Measurements from ENCODE around the gene NDUFA8. TPM values are rescaled to one million over a fixed set of nuclear protein-coding genes. Genes with fewer than 3 reads are reported as not detected.

NDUFA8 gene
- total and polyA plus RNA-seq, 10 of the 15 experiments (the other 5 are each of a cell fraction or from before 2014, with no cell fraction given), result 44.9 to 159 (median 90.8) TPM

DNA sequence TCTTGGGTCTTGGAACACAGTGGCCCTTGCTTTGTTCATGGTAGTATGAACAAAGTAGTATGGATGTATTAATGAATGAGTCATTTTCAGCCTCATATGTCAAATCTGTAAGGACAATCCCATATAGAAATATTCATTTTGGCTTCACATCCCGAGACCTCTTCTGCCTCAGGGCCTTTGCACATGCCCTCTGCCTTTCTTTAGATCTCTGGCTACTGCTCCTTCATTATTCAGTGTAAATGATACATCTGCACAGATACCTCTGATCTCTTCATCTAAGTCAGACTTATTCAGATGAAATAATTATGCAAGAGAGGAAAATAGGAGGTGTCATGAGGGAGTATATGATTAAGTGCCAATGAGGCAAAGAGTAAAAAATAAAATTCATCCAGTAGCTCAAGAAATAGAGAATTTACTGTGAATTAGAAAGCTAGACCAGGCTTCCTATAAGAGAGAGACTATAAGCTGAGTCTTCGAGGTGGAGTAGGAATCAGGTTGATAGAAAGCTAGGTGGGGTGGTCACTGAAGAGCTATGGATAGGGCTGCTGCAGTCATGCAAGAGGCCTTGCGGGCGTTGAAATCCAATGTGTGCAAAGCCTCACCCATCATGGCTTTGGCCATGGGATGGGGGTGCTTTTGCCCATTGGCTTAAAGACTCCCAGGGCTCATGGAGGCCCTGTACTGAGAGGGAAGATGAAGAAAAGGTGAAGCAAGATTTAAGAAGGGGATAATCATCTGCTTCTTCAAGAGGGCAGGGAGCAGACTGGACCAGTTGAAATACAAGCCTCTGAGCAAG is 62.8 kb downstream of the NDUFA8 start:
- DNase-seq (ENCODE audit: low read depth, low spot score), result no peak
- FAIRE-seq, result no peak
- POLR2A ChIA-PET, result no interaction called here
- in situ Hi-C loops (cut with MboI) (loop anchor here (10.0 kb wide), 1 partner anchor 718 kb away; no protein-coding TSS in a partner anchor), intact Hi-C loops (cut with micrococcal nuclease; ENCODE audit: unreplicated experiment) (no loop called here)
- RAD21 ChIA-PET (ENCODE audit: unreplicated experiment), result interaction anchor here (3.2 to 3.9 kb wide), 2 partner anchors 26 to 254 kb away, joined by 40 to 76 read pairs; no protein-coding TSS in a partner anchor
- H3K4me2 ChIP-seq (ENCODE audit: control insufficient read depth, insufficient read depth), result no peak overlapping the region
- 13% methylated on average over 4 of the region's 4 CpGs for whole genome bisulfite sequencing (ENCODE audit: insufficient coverage, insufficient replicate concordance, low lambda C conversion rate, missing lambda C conversion rate)
- ATAC-seq, result no peak
- CTCF ChIA-PET, result interaction anchor here (0.9 to 4.8 kb wide), 11 partner anchors 8 to 257 kb away, joined by 3 to 163 read pairs (median 5); no protein-coding TSS in a partner anchor
- H3K27me3 ChIP-seq (replicated peaks in 1 of 2; ENCODE audit: control insufficient read depth in 2 of 2, insufficient read depth in 2 of 2, low read length in 1 of 2), result no peaks in the 10 kb centered on the region; a peak in 1 of 4 replicates
- SMC1A ChIA-PET (ENCODE audit: uncharacterized antibody, unreplicated experiment), result interaction anchor here (3.6 kb wide), 1 partner anchor 27 kb away, joined by 41 read pairs; no protein-coding TSS in a partner anchor
- no peak for TF ChIP-seq HCFC1 (IDR thresholded peaks at IDR 0.05; ENCODE audit: low read length)
- TF ChIP-seq FOXK2 (IDR thresholded peaks at IDR 0.05), result no peak
- no peak for TF ChIP-seq EP300 (IDR thresholded peaks at IDR 0.05; ENCODE audit: borderline replicate concordance in 1 of 2, control insufficient read depth in 1 of 2, low read depth in 2 of 2, low read length in 2 of 2)
- H3K9ac ChIP-seq (ENCODE audit: control insufficient read depth, insufficient read depth, low read length), result no peak overlapping the region
- no peak overlapping the region for H2AFZ ChIP-seq (ENCODE audit: control insufficient read depth, low read depth, low read length)
- no peaks in the 10 kb centered on the region for H3K9me3 ChIP-seq (replicated peaks; ENCODE audit: control insufficient read depth, insufficient read depth, low read length)
- H3K79me2 ChIP-seq (ENCODE audit: control insufficient read depth, insufficient read depth, low read length), result no peaks in the 10 kb centered on the region; the same call in 1 of the 2 replicates
- H3K27ac ChIP-seq (ENCODE audit: control insufficient read depth, insufficient read depth), result no peak overlapping the region
- no peaks in the 10 kb centered on the region for H3K4me1 ChIP-seq (ENCODE audit: control insufficient read depth, insufficient read depth, low read length)
- no TSS peak for BruUV-seq (replicated peaks)
- H3K36me3 ChIP-seq (ENCODE audit: control insufficient read depth in 2 of 2, insufficient read depth in 2 of 2, low read length in 1 of 2), result no peaks in the 10 kb centered on the region
- H4K20me1 ChIP-seq (ENCODE audit: control insufficient read depth, insufficient read depth), result no peaks in the 10 kb centered on the region
- no peak overlapping the region for H3K4me3 ChIP-seq

- H3K4me2 ChIP-seq (ENCODE audit: control insufficient read depth, insufficient read depth), result peak overlapping the region; percentile 41; the same call in 1 of the 2 replicates
- H2AFZ ChIP-seq (ENCODE audit: control insufficient read depth, low read depth, low read length), result no peak overlapping the region
- no peaks in the 10 kb centered on the region; a peak in 1 of 4 replicates for H3K27me3 ChIP-seq (replicated peaks in 1 of 2; ENCODE audit: control insufficient read depth in 2 of 2, insufficient read depth in 2 of 2, low read length in 1 of 2)
- intact Hi-C loops (cut with micrococcal nuclease; ENCODE audit: unreplicated experiment), result no loop called here
- H3K9ac ChIP-seq (ENCODE audit: control insufficient read depth, insufficient read depth, low read length), result no peak overlapping the region
- H3K4me3 ChIP-seq, result no peak overlapping the region
- in situ Hi-C loops (cut with MboI), result loop anchor here (10.0 kb wide), 1 partner anchor 720 kb away; no protein-coding TSS in a partner anchor
- ChIA-PET SMC1A (ENCODE audit: uncharacterized antibody, unreplicated experiment) (interaction anchor here (0.6 to 1.1 kb wide), 3 partner anchors 30 to 716 kb away, joined by 3 read pairs; no protein-coding TSS in a partner anchor), RAD21 (ENCODE audit: unreplicated experiment) (no interaction called here), CTCF (interaction anchor here (0.6 to 4.8 kb wide), 12 partner anchors 17 to 1125 kb away, joined by 3 to 17 read pairs (median 4); no protein-coding TSS in a partner anchor), POLR2A (no interaction called here)
- H4K20me1 ChIP-seq (ENCODE audit: control insufficient read depth, insufficient read depth), result no peaks in the 10 kb centered on the region
- no peaks in the 10 kb centered on the region for H3K9me3 ChIP-seq (replicated peaks; ENCODE audit: control insufficient read depth, insufficient read depth, low read length)
- ATAC-seq (0 out of 3 replicates have a peak, but pooled peaks have one; percentile 7), DNase-seq (ENCODE audit: low read depth, low spot score) (no peak), FAIRE-seq (no peak)
- BruUV-seq (replicated peaks), result no TSS peak
- H3K27ac ChIP-seq (ENCODE audit: control insufficient read depth, insufficient read depth), result no peak overlapping the region
- H3K4me1 ChIP-seq (ENCODE audit: control insufficient read depth, insufficient read depth, low read length), result no peaks in the 10 kb centered on the region
- WGBS (ENCODE audit: insufficient coverage, insufficient replicate concordance, low lambda C conversion rate, missing lambda C conversion rate), result 30% methylated on average over 14 of the region's 14 CpGs
- no peaks in the 10 kb centered on the region for H3K36me3 ChIP-seq (ENCODE audit: control insufficient read depth in 2 of 2, insufficient read depth in 2 of 2, low read length in 1 of 2)
- H3K79me2 ChIP-seq (ENCODE audit: control insufficient read depth, insufficient read depth, low read length), result no peaks in the 10 kb centered on the region; the same call in none of the 2 replicates
- TF ChIP-seq, protein P1, sequence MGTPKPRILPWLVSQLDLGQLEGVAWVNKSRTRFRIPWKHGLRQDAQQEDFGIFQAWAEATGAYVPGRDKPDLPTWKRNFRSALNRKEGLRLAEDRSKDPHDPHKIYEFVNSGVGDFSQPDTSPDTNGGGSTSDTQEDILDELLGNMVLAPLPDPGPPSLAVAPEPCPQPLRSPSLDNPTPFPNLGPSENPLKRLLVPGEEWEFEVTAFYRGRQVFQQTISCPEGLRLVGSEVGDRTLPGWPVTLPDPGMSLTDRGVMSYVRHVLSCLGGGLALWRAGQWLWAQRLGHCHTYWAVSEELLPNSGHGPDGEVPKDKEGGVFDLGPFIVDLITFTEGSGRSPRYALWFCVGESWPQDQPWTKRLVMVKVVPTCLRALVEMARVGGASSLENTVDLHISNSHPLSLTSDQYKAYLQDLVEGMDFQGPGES (IDR thresholded peaks at IDR 0.05), result no peak
- no peak for TF ChIP-seq YBX1 (IDR thresholded peaks at IDR 0.05)
- TF ChIP-seq, protein P2, sequence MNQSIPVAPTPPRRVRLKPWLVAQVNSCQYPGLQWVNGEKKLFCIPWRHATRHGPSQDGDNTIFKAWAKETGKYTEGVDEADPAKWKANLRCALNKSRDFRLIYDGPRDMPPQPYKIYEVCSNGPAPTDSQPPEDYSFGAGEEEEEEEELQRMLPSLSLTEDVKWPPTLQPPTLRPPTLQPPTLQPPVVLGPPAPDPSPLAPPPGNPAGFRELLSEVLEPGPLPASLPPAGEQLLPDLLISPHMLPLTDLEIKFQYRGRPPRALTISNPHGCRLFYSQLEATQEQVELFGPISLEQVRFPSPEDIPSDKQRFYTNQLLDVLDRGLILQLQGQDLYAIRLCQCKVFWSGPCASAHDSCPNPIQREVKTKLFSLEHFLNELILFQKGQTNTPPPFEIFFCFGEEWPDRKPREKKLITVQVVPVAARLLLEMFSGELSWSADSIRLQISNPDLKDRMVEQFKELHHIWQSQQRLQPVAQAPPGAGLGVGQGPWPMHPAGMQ (IDR thresholded peaks at IDR 0.05; ENCODE audit: borderline replicate concordance), result no peak
- no peak for TF ChIP-seq IKZF1 (conservative IDR thresholded peaks at IDR 0.05)
- TF ChIP-seq CTCF (IDR thresholded peaks at IDR 0.05 in 2 of 3, conservative IDR thresholded peaks at IDR 0.05 in 1 of 3; ENCODE audit: control insufficient read depth in 2 of 3, extremely low read depth in 1 of 3, insufficient read depth in 1 of 3, low read depth in 3 of 3, low read length in 3 of 3), result peak; percentile 60 to 73 (median 62)
Measured at GRCh38 chr9:122095010-122095767, 64.4 kb downstream of the NDUFA8 start.

Measured in GM12878 (cell line).